Measurements from ENCODE around the gene UCP3. TPM values are rescaled to one million over a fixed set of nuclear protein-coding genes. Genes with fewer than 3 reads are reported as not detected.

The UCP3 gene
- total and polyA plus RNA-seq, 4 experiments from 2014 or later, result 0.54 to 6.3 (median 2.7) TPM

DNA sequence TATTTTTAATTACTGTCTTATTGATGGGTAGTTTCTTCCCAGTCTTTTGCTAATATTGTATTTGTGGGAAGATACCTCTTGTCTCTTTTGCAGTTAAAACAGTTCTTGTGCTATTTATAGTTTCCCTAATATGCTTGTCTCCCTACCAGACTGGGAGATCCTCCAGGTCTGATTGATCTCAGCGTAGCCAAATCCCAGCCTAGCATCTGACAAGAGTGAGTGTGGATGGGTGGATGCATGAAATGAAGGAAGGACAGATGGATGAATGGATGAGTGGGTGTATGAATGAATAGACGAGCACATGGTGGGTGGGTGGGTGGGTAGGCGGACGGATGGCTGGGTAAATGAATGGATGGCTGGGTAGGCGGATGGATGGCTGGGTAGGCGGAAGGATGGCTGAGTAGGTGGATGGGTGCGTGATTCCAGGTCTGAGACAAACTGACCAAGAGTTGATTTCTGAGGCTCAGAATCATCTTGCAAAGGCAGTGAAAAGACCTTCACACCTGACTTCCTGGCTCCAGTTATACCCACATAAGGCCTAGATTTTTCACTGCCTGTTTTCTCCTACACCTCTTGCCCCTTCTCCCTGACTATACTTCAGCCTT is 46.7 kb downstream of the UCP3 start:
- Mint-ChIP-seq H3K4me3 (no peak overlapping the region), H3K4me1 (peaks cover 7 to 28% (median 12%) of the 10 kb centered on the region in 4 donors), H3K36me3 (no peaks in the 10 kb centered on the region), H3K9me3 (no peaks in the 10 kb centered on the region), H3K27ac (no peak overlapping the region), H3K27me3 (peaks cover 2 to 4% of the 10 kb centered on the region in 2 donors)
- DNase-seq, result no peak
- H3K27me3 ChIP-seq (ENCODE audit: insufficient read depth, low read length), result no peaks in the 10 kb centered on the region
- ChIA-PET POLR2A (ENCODE audit: partially characterized antibody) (interaction anchor here (13.9 to 38.4 kb wide), 2 partner anchors 19 to 45 kb away, joined by 623 to 2221 read pairs; partner anchors contain the start of genes UCP2 and UCP3), CTCF (ENCODE audit: partially characterized antibody) (interaction anchor here (1.0 kb wide), 2 partner anchors 38 to 44 kb away, joined by 3 read pairs; no protein-coding TSS in a partner anchor)
- no peaks in the 10 kb centered on the region for H3K36me3 ChIP-seq (ENCODE audit: insufficient read depth, low read length)
- H3K9me3 ChIP-seq (ENCODE audit: control insufficient read depth in 1 of 2, low read length in 2 of 2), result no peaks in the 10 kb centered on the region
- H3K4me3 ChIP-seq (ENCODE audit: low read length in 2 of 2), result no peak overlapping the region
- H3K27ac ChIP-seq (ENCODE audit: low read depth, low read length), result no peak overlapping the region
- intact Hi-C loops (cut with micrococcal nuclease), result loop anchor here (10.0 kb wide), 1 partner anchor 293 kb away; no protein-coding TSS in a partner anchor
- peaks cover 15% of the 10 kb centered on the region for H3K4me1 ChIP-seq (ENCODE audit: insufficient read depth, low read length)

DNA sequence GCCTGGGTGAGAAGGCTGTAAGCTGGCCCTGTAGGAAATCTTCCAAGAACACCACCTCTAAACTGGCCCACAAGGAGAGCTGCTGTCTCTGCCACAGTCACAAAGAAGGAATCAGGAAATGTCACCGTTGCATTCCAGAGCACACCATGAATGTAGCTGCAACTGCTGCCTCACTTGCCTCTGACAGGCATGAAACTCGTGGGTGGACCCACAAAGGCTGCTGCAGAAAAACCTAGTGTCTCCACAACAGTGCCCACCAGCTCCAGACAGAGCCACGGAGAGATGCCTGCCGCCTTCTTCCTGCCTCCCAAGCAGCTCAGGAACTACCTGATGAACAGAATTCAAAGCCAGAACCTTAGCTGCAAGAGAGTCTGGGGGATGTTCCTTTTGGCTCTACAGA is 47.6 kb downstream of the UCP3 start:
- Mint-ChIP-seq H3K36me3 (no peaks in the 10 kb centered on the region), H3K9me3 (no peaks in the 10 kb centered on the region), H3K4me3 (no peak overlapping the region), H3K4me1 (peaks cover 7 to 28% (median 12%) of the 10 kb centered on the region in 4 donors), H3K27ac (peak overlapping the region in 1 of 7 donors; percentile 23), H3K27me3 (peaks cover 2 to 4% of the 10 kb centered on the region in 2 donors)
- H3K4me3 ChIP-seq (ENCODE audit: low read length in 2 of 2), result no peak overlapping the region
- DNase-seq, result no peak
- intact Hi-C loops (cut with micrococcal nuclease), result loop anchor here (10.0 kb wide), 1 partner anchor 293 kb away; no protein-coding TSS in a partner anchor
- no peaks in the 10 kb centered on the region for H3K9me3 ChIP-seq (ENCODE audit: control insufficient read depth in 1 of 2, low read length in 2 of 2)
- peaks cover 15% of the 10 kb centered on the region for H3K4me1 ChIP-seq (ENCODE audit: insufficient read depth, low read length)
- CTCF ChIA-PET (ENCODE audit: partially characterized antibody), result interaction anchor here (0.8 to 1.6 kb wide), 4 partner anchors 39 to 71 kb away, joined by 3 to 5 read pairs (median 4); no protein-coding TSS in a partner anchor
- H3K27me3 ChIP-seq (ENCODE audit: insufficient read depth, low read length), result no peaks in the 10 kb centered on the region
- POLR2A ChIA-PET (ENCODE audit: partially characterized antibody), result interaction anchor here (0.6 to 1.3 kb wide), 4 partner anchors 8 to 43 kb away, joined by 3 to 4 read pairs (median 4); no protein-coding TSS in a partner anchor
- no peaks in the 10 kb centered on the region for H3K36me3 ChIP-seq (ENCODE audit: insufficient read depth, low read length)
- H3K27ac ChIP-seq (ENCODE audit: low read depth, low read length), result no peak overlapping the region

DNA sequence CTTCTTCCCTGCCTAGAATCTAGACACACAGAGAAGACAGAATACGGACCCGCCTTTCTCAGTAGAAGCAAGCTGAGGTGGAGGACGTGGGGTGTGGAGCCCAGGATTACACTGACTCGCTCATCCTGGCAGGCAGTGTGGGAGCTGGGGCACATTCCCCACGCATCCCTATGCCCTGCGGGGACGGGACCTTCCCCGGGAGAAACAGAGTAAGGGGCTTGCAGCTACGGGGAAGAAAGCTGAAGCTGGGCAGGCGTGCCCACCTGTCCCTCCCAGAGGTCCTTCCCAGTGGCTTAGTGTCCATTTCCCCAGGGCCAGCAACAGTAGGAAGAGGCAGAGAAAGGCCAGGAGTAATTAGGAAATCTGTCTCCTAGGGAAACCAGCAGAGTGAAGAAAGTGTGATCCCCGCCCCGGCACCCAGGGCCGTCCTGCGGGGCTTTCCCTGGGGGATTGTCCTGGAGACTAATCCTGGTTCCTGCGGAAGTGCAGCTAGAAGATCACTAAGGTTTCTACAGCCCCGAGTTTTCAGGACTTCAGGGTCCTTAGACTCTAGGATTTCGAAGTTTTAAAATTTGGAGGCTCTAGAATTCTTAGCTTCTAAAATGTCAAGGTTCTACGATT is 50.3 kb downstream of the UCP3 start:
- H3K27me3 ChIP-seq (ENCODE audit: insufficient read depth, low read length), result no peaks in the 10 kb centered on the region
- DNase-seq, result no peak
- Mint-ChIP-seq H3K4me3 (no peak overlapping the region), H3K9me3 (no peaks in the 10 kb centered on the region), H3K27ac (no peak overlapping the region), H3K4me1 (peaks cover 0 to 4% (median under 1%) of the 10 kb centered on the region in 4 donors), H3K27me3 (peaks cover 5 to 7% of the 10 kb centered on the region in 2 donors), H3K36me3 (no peaks in the 10 kb centered on the region)
- no peaks in the 10 kb centered on the region for H3K9me3 ChIP-seq (ENCODE audit: control insufficient read depth in 1 of 2, low read length in 2 of 2)
- no peaks in the 10 kb centered on the region for H3K36me3 ChIP-seq (ENCODE audit: insufficient read depth, low read length)
- no peak overlapping the region for H3K27ac ChIP-seq (ENCODE audit: low read depth, low read length)
- ChIA-PET POLR2A (ENCODE audit: partially characterized antibody) (interaction anchor here (1.4 to 2.1 kb wide), 2 partner anchors 14 to 21 kb away, joined by 3 to 11 read pairs; no protein-coding TSS in a partner anchor), CTCF (ENCODE audit: partially characterized antibody) (interaction anchor here (1.3 kb wide), 1 partner anchor 52 kb away, joined by 3 read pairs; no protein-coding TSS in a partner anchor)
- intact Hi-C loops (cut with micrococcal nuclease), result no loop called here
- no peaks in the 10 kb centered on the region for H3K4me1 ChIP-seq (ENCODE audit: insufficient read depth, low read length)
- no peak overlapping the region for H3K4me3 ChIP-seq (ENCODE audit: low read length in 2 of 2)

DNA sequence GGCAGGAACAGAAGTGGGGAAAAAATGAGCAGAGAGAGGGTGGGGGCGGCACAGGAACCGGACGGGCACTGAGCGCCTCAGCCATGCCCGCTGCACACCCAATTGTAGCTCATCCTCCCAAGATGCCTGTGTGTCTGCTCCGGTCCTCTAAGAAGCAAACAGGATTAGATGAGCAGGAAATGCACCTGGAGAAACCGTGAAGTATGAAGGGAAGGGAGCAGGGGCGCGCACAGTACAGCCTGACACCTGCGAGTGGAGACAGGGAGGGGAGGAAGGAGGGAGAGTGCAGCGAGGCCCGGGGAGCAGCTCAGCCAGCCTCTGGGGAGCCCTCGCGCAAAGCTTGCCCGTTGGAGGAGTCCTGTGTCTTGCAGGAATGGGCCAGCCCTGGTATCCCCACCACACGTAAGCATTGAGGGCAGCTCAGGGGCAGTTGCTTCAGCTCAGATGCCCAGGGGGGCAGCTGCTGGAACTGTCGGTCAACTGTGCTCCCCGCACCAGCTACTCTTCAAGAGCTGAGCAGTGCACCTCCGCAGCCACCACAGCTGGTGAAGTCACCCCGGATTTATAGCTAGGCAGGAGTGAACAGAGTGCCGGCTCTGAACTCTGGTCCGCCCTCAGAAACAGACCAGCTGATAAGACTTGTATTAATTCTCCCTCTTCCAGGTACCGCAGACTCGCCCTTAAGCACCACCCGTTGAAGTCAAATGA is 51.1 kb downstream of the UCP3 start:
- peaks cover 0 to 4% (median 0%) of the 10 kb centered on the region in 4 donors for H3K4me1 Mint-ChIP-seq
- DNase-seq, result no peak
- Histone ChIP-seq H3K4me3 (ENCODE audit: low read length in 2 of 2) (no peak overlapping the region), H3K27ac (ENCODE audit: low read depth, low read length) (no peak overlapping the region), H3K4me1 (ENCODE audit: insufficient read depth, low read length) (no peaks in the 10 kb centered on the region), H3K9me3 (ENCODE audit: control insufficient read depth in 1 of 2, low read length in 2 of 2) (no peaks in the 10 kb centered on the region), H3K36me3 (ENCODE audit: insufficient read depth, low read length) (no peaks in the 10 kb centered on the region), H3K27me3 (ENCODE audit: insufficient read depth, low read length) (no peaks in the 10 kb centered on the region)
- H3K27ac Mint-ChIP-seq, result peak overlapping the region in 1 of 7 donors; percentile 56
- intact Hi-C loops (cut with micrococcal nuclease), result no loop called here
- H3K27me3 Mint-ChIP-seq, result peaks cover 5 to 7% of the 10 kb centered on the region in 2 donors
- POLR2A ChIA-PET (ENCODE audit: partially characterized antibody), result interaction anchor here (1.4 to 2.1 kb wide), 2 partner anchors 14 to 22 kb away, joined by 3 to 11 read pairs; no protein-coding TSS in a partner anchor
- H3K4me3 Mint-ChIP-seq, result peak overlapping the region in 5 of 8 donors; percentile 26 to 58 (median 36)
- H3K9me3 Mint-ChIP-seq, result no peaks in the 10 kb centered on the region
- H3K36me3 Mint-ChIP-seq, result no peaks in the 10 kb centered on the region
- CTCF ChIA-PET (ENCODE audit: partially characterized antibody), result no interaction called here

DNA sequence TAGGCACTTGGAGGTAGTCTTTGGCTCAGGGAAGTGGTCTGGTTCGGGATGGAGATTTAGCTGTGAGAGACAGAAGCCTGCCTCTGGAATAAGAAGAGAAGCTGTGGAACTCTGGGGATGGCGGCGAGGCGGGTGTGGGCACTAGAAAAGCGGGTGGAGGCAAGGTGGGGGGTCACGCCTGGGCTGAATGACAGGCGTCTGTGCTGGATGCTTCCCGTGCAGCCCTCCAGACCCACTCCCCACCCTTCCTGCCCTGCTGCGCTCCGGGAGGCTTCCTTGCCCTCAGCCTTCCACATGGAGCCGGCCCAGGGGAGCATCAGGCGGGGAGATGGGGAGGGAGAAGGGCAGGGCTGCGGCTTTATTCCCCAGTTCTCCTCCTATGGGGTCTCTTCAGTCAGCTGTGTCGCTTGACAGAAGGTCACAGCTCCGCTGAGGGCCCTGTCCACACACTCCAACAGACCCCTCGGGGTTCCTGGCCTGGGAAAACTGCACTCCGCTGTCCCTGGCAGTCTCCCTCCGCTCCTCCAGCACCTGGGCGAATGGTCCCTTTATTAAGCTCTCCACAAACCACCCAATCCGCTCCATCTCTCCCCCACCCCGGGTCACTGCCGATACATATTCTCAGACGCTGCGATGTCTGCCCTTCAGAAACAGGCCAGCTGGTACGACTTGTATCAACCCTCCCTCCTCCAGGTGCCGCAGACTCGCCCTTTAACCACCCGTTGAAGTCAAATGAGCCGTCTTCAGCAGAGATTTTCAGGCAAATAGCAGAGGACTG is 51.8 kb downstream of the UCP3 start:
- Histone ChIP-seq H3K27me3 (ENCODE audit: insufficient read depth, low read length) (no peaks in the 10 kb centered on the region), H3K27ac (ENCODE audit: low read depth, low read length) (no peak overlapping the region), H3K36me3 (ENCODE audit: insufficient read depth, low read length) (no peaks in the 10 kb centered on the region), H3K4me1 (ENCODE audit: insufficient read depth, low read length) (no peaks in the 10 kb centered on the region), H3K4me3 (ENCODE audit: low read length in 2 of 2) (no peak overlapping the region), H3K9me3 (ENCODE audit: control insufficient read depth in 1 of 2, low read length in 2 of 2) (no peaks in the 10 kb centered on the region)
- H3K27ac Mint-ChIP-seq, result no peak overlapping the region
- peak overlapping the region in 5 of 8 donors; percentile 26 to 58 (median 36) for H3K4me3 Mint-ChIP-seq
- peaks cover 5 to 7% of the 10 kb centered on the region in 2 donors for H3K27me3 Mint-ChIP-seq
- POLR2A ChIA-PET (ENCODE audit: partially characterized antibody), result interaction anchor here (0.6 to 2.1 kb wide), 2 partner anchors 14 to 23 kb away, joined by 4 to 11 read pairs; no protein-coding TSS in a partner anchor
- peaks cover 0 to 4% (median 0%) of the 10 kb centered on the region in 4 donors for H3K4me1 Mint-ChIP-seq
- intact Hi-C loops (cut with micrococcal nuclease), result no loop called here
- CTCF ChIA-PET (ENCODE audit: partially characterized antibody), result interaction anchor here (0.7 kb wide), 1 partner anchor 116 kb away, joined by 3 read pairs; no protein-coding TSS in a partner anchor
- H3K36me3 Mint-ChIP-seq, result no peaks in the 10 kb centered on the region
- no peaks in the 10 kb centered on the region for H3K9me3 Mint-ChIP-seq
- DNase-seq, result no peak

DNA sequence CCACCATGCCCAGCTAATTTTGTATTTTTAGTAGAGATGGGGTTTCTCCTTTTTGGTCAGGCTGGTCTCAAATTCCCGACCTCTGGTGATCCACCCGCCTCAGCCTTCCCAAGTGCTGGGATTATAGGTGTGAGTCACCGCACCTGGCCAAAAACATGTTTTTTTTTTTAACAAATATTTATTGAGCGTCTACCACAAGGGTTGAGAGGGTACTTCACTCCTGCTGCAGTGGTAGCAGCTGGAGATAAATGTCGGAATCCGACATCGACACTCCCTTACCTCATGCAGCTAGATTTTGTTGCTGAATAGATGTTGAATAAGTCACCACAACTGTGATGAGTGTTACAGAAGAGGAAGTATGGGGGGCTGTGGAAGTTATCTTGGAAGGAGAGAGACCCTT is 57.1 kb downstream of the UCP3 start:
- Mint-ChIP-seq H3K36me3 (no peaks in the 10 kb centered on the region), H3K27ac (no peak overlapping the region), H3K4me1 (no peaks in the 10 kb centered on the region), H3K9me3 (no peaks in the 10 kb centered on the region), H3K4me3 (no peak overlapping the region), H3K27me3 (peaks cover 3 to 7% of the 10 kb centered on the region in 2 donors)
- Histone ChIP-seq H3K9me3 (ENCODE audit: control insufficient read depth in 1 of 2, low read length in 2 of 2) (no peaks in the 10 kb centered on the region), H3K27me3 (ENCODE audit: insufficient read depth, low read length) (no peaks in the 10 kb centered on the region), H3K36me3 (ENCODE audit: insufficient read depth, low read length) (no peaks in the 10 kb centered on the region), H3K4me1 (ENCODE audit: insufficient read depth, low read length) (no peaks in the 10 kb centered on the region), H3K27ac (ENCODE audit: low read depth, low read length) (no peak overlapping the region), H3K4me3 (ENCODE audit: low read length in 2 of 2) (no peak overlapping the region)
- ChIA-PET CTCF (ENCODE audit: partially characterized antibody) (no interaction called here), POLR2A (ENCODE audit: partially characterized antibody) (interaction anchor here (1.1 kb wide), 1 partner anchor 19 kb away, joined by 3 read pairs; no protein-coding TSS in a partner anchor)
- intact Hi-C loops (cut with micrococcal nuclease), result no loop called here
- no peak for DNase-seq
